Inferior parietal cortex (tissue), 1 donor: ENCODE results near the gene EPS8L1.
"Not testable (repeated sequence)": the region's sequence is repeated elsewhere in the genome, so short reads cannot be mapped to it uniquely, and the experiment has no call there.

ENCODE experiments used
- DNase-seq: peaks from one replicate; pipeline ENCODE4 v3.0.0-alpha.2; 2016; ENCODE audit errors: extremely low spot score

EPS8L1 gene

GRCh38 chr19:55094456-55095259 lies 19.0 kb downstream of the EPS8L1 start:
- DNase-seq = no peak

GRCh38 chr19:55095260-55096060 lies 19.8 kb downstream of the EPS8L1 start:
- no peak for DNase-seq

- no peak for DNase-seq
Measured at GRCh38 chr19:55096061-55096701, 20.5 kb downstream of the EPS8L1 start.

- DNase-seq = no peak
Measured at GRCh38 chr19:55097864-55098715, 22.4 kb downstream of the EPS8L1 start.

- no peak for DNase-seq
Measured at GRCh38 chr19:55098716-55099556, 23.3 kb downstream of the EPS8L1 start.

GRCh38 chr19:55099557-55100506 lies 24.2 kb downstream of the EPS8L1 start:
- no peak for DNase-seq

- DNase-seq = no peak
Measured at GRCh38 chr19:55101261-55101660, 25.6 kb downstream of the EPS8L1 start.

GRCh38 chr19:55103190-55103589 lies 27.5 kb downstream of the EPS8L1 start:
- DNase-seq = no peak

- DNase-seq = no peak
Measured at GRCh38 chr19:55105237-55105636, 29.6 kb downstream of the EPS8L1 start.

- no peak for DNase-seq
Measured at GRCh38 chr19:55106591-55106990, 30.9 kb downstream of the EPS8L1 start.

GRCh38 chr19:55107252-55107651 lies 31.6 kb downstream of the EPS8L1 start:
- DNase-seq = not testable (repeated sequence)

GRCh38 chr19:55109527-55110291 lies 34.0 kb downstream of the EPS8L1 start:
- no peak for DNase-seq

- DNase-seq = no peak
Measured at GRCh38 chr19:55111238-55111831, 35.7 kb downstream of the EPS8L1 start.

GRCh38 chr19:55112246-55112776 lies 36.6 kb downstream of the EPS8L1 start:
- DNase-seq = no peak

GRCh38 chr19:55112777-55113569 lies 37.3 kb downstream of the EPS8L1 start:
- DNase-seq = no peak

- DNase-seq = no peak
Measured at GRCh38 chr19:55113570-55114039, 37.9 kb downstream of the EPS8L1 start.

- no peak for DNase-seq
Measured at GRCh38 chr19:55114566-55115145, 39.0 kb downstream of the EPS8L1 start.
